ENCODE results near the gene SERPINA5.

Gene SERPINA5

GRCh38 chr14:94581127-94581999 is at the start of gene SERPINA5:
Gene SERPINA5, plus strand, starts transcription at chr14:94581426. Its CDS starts 5,937 bp downstream, at chr14:94587363.
- peak; percentile 70 for DNase-seq (ENCODE audit: low spot score)

- DNase-seq (ENCODE audit: low spot score), result no peak
Observed at GRCh38 chr14:94532447-94532846, 48.8 kb upstream of the SERPINA5 start.

GRCh38 chr14:94535506-94535905 is 45.7 kb upstream of the SERPINA5 start:
- no peak for DNase-seq (ENCODE audit: low spot score)

GRCh38 chr14:94536836-94537235 is 44.4 kb upstream of the SERPINA5 start:
- peak; percentile 27 for DNase-seq (ENCODE audit: low spot score)

- no peak for DNase-seq (ENCODE audit: low spot score)
Observed at GRCh38 chr14:94538070-94538740, 43.0 kb upstream of the SERPINA5 start.

- DNase-seq (ENCODE audit: low spot score), result no peak
Observed at GRCh38 chr14:94539181-94539580, 42.0 kb upstream of the SERPINA5 start.

- DNase-seq (ENCODE audit: low spot score), result no peak
Observed at GRCh38 chr14:94540031-94540794, 41.0 kb upstream of the SERPINA5 start.

GRCh38 chr14:94541234-94541975 is 39.8 kb upstream of the SERPINA5 start:
- no peak for DNase-seq (ENCODE audit: low spot score)

GRCh38 chr14:94542111-94542810 is 39.0 kb upstream of the SERPINA5 start:
- no peak for DNase-seq (ENCODE audit: low spot score)

- no peak for DNase-seq (ENCODE audit: low spot score)
Observed at GRCh38 chr14:94542811-94543440, 38.3 kb upstream of the SERPINA5 start.

- DNase-seq (ENCODE audit: low spot score), result no peak
Observed at GRCh38 chr14:94543449-94544124, 37.6 kb upstream of the SERPINA5 start.

GRCh38 chr14:94544726-94545125 is 36.5 kb upstream of the SERPINA5 start:
- no peak for DNase-seq (ENCODE audit: low spot score)

GRCh38 chr14:94545131-94545841 is 35.9 kb upstream of the SERPINA5 start:
- no peak for DNase-seq (ENCODE audit: low spot score)

- no peak for DNase-seq (ENCODE audit: low spot score)
Observed at GRCh38 chr14:94547151-94547680, 34.0 kb upstream of the SERPINA5 start.

- DNase-seq (ENCODE audit: low spot score), result no peak
Observed at GRCh38 chr14:94547726-94548125, 33.5 kb upstream of the SERPINA5 start.

- DNase-seq (ENCODE audit: low spot score), result no peak
Observed at GRCh38 chr14:94548131-94548998, 32.9 kb upstream of the SERPINA5 start.

GRCh38 chr14:94548999-94549985 is 31.9 kb upstream of the SERPINA5 start:
- peak; percentile 51 for DNase-seq (ENCODE audit: low spot score)
